Epithelial cell of esophagus (primary cell): Measurements from ENCODE around the gene MAU2.
A peak's percentile ranks its signal among the peaks of the same experiment; 100 is the strongest.

Experiments
- DNase-seq: peaks from one replicate; pipeline ENCODE4 v3.0.0; 2010; ENCODE audit warnings: low read depth
- H3K4me3 ChIP-seq: 2 replicates; pipeline ENCODE4 v1.5.1; 2011; ENCODE audit warnings: mild to moderate bottlenecking, low read length, control low read depth
- CTCF ChIP-seq: IDR thresholded peaks from 2 replicates; pipeline ENCODE4 v1.5.1; 2011; ENCODE audit warnings: low read depth, mild to moderate bottlenecking, low read length, control low read depth, inconsistent platforms; ENCODE audit not compliant: insufficient read depth; ENCODE audit errors: missing control alignments

Gene MAU2

GRCh38 chr19:19405971-19406877 lies 85.6 kb downstream of the MAU2 start:
- no peak for TF ChIP-seq CTCF
- DNase-seq, result peak; percentile 41
- H3K4me3 ChIP-seq, result peak overlapping the region; percentile 71

GRCh38 chr19:19406878-19407632 lies 86.4 kb downstream of the MAU2 start:
- peak overlapping the region; percentile 71 for H3K4me3 ChIP-seq
- peak; percentile 60 for TF ChIP-seq CTCF
- peak; percentile 64 for DNase-seq

- DNase-seq, result no peak
Measured at GRCh38 chr19:19407633-19407930, 87.0 kb downstream of the MAU2 start.

More at GRCh38 chr19:19407633-19407930, 87.0 kb downstream of the MAU2 start:
- no peak for TF ChIP-seq CTCF
- H3K4me3 ChIP-seq, result no peak overlapping the region
